Astrocyte (in vitro differentiated cells and primary cell): ENCODE measurements around the gene HERC2.

Source experiments
- EZH2 ChIP-seq: IDR thresholded peaks from 2 replicates; pipeline ENCODE4 v1.6.1; 2012; ENCODE audit warnings: mild to moderate bottlenecking, low read length, inconsistent platforms; ENCODE audit not compliant: insufficient read depth
- TF ChIP-seq, protein P1 (sequence below): IDR thresholded peaks from 2 replicates; pipeline ENCODE4 v1.5.1; 2011; ENCODE audit warnings: low read depth, mild to moderate bottlenecking, inconsistent platforms, low read length, moderate library complexity; ENCODE audit not compliant: insufficient read depth

DNA sequence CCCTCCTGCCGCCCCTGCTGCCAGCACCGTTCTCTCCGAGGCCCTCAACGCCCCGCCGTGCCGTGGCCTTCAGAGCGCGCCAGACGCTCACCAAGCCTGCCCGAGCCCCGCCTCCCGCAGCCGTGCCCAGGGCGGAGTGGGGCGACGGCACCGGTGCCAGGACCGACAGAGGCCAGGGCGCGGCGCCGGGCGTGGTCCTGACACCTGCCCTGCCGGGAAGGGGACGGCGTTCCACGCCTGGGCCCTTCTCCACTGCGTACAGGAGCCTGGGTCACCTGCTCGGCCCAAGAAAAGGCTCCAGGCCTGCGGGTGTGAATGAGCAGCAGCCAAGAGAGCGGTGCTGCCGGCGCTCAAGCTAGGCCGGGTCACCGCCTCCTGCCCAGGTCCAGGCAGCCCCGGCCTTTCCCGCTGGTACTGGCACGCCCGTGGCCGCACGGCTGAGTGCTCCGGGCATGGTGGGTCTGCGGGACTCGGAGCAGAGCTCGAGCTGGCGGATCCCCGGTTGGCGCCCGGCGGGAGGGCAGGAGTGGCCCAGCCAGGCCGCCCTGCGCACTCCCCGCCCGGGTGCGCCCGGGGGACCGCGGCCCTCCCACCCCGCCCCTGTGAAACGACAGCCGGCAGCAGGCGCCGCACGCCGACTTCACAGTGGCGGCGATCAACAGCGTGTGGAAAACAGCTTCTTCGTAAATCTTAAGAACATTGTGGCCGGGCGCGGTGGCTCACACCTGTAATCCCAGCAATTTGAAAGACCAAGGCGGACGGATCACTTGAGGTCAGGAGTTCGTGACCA is 227.1 kb downstream of the HERC2 start:
- TF ChIP-seq, protein P1, sequence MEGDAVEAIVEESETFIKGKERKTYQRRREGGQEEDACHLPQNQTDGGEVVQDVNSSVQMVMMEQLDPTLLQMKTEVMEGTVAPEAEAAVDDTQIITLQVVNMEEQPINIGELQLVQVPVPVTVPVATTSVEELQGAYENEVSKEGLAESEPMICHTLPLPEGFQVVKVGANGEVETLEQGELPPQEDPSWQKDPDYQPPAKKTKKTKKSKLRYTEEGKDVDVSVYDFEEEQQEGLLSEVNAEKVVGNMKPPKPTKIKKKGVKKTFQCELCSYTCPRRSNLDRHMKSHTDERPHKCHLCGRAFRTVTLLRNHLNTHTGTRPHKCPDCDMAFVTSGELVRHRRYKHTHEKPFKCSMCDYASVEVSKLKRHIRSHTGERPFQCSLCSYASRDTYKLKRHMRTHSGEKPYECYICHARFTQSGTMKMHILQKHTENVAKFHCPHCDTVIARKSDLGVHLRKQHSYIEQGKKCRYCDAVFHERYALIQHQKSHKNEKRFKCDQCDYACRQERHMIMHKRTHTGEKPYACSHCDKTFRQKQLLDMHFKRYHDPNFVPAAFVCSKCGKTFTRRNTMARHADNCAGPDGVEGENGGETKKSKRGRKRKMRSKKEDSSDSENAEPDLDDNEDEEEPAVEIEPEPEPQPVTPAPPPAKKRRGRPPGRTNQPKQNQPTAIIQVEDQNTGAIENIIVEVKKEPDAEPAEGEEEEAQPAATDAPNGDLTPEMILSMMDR: no peak
- peak; percentile 72 for TF ChIP-seq EZH2
